ENCODE measurements around the gene ARL17B.
"Not testable (repeated sequence)": the region's sequence is repeated elsewhere in the genome, so short reads cannot be mapped to it uniquely, and the experiment has no call there.

ARL17B gene

GRCh38 chr17:46349060-46349459 is 12.5 kb downstream of the ARL17B start:
- not testable (repeated sequence) for H3K27me3 Mint-ChIP-seq (ENCODE audit: low read depth); H3K36me3 Mint-ChIP-seq (ENCODE audit: low read depth); H3K4me3 Mint-ChIP-seq; H3K4me1 Mint-ChIP-seq (ENCODE audit: low read depth); H3K27ac Mint-ChIP-seq; H3K9me3 Mint-ChIP-seq

GRCh38 chr17:46348345-46348744 is 13.2 kb downstream of the ARL17B start:
- H3K27me3 Mint-ChIP-seq (ENCODE audit: low read depth); H3K9me3 Mint-ChIP-seq; H3K4me3 Mint-ChIP-seq; H3K27ac Mint-ChIP-seq; H3K4me1 Mint-ChIP-seq (ENCODE audit: low read depth); H3K36me3 Mint-ChIP-seq (ENCODE audit: low read depth): not testable (repeated sequence)

- H3K36me3 Mint-ChIP-seq (ENCODE audit: low read depth); H3K4me3 Mint-ChIP-seq; H3K9me3 Mint-ChIP-seq: not testable (repeated sequence)
Measured at GRCh38 chr17:46342131-46342530, 19.4 kb downstream of the ARL17B start.

GRCh38 chr17:46341220-46341619 is 20.3 kb downstream of the ARL17B start:
- H3K27me3 Mint-ChIP-seq (ENCODE audit: low read depth); H3K36me3 Mint-ChIP-seq (ENCODE audit: low read depth); H3K27ac Mint-ChIP-seq; H3K4me3 Mint-ChIP-seq; H3K9me3 Mint-ChIP-seq; H3K4me1 Mint-ChIP-seq (ENCODE audit: low read depth): not testable (repeated sequence)

More at GRCh38 chr17:46342131-46342530, 19.4 kb downstream of the ARL17B start:
- not testable (repeated sequence) for H3K4me1 Mint-ChIP-seq (ENCODE audit: low read depth); H3K27ac Mint-ChIP-seq; H3K27me3 Mint-ChIP-seq (ENCODE audit: low read depth)

- H3K27ac Mint-ChIP-seq; H3K9me3 Mint-ChIP-seq; H3K36me3 Mint-ChIP-seq (ENCODE audit: low read depth); H3K4me3 Mint-ChIP-seq; H3K27me3 Mint-ChIP-seq (ENCODE audit: low read depth): not testable (repeated sequence)
- peaks cover 11% of the 10 kb centered on the region for H3K4me1 Mint-ChIP-seq (ENCODE audit: low read depth)
Measured at GRCh38 chr17:46294831-46295230, 66.7 kb downstream of the ARL17B start, which contains the start of gene LRRC37A. Gene LRRC37A (plus strand): TSS chr17:46295131. CDS start chr17:46295134, 3 bp downstream.

GRCh38 chr17:46291618-46292017 is 69.9 kb downstream of the ARL17B start:
- peak overlapping the region; percentile 46 for H3K27ac Mint-ChIP-seq
- not testable (repeated sequence) for H3K4me3 Mint-ChIP-seq; H3K9me3 Mint-ChIP-seq; H3K36me3 Mint-ChIP-seq (ENCODE audit: low read depth); H3K27me3 Mint-ChIP-seq (ENCODE audit: low read depth)
- H3K4me1 Mint-ChIP-seq (ENCODE audit: low read depth): peaks cover 17% of the 10 kb centered on the region

GRCh38 chr17:46290906-46291546 is 70.5 kb downstream of the ARL17B start:
- not testable (repeated sequence) for H3K4me3 Mint-ChIP-seq; H3K36me3 Mint-ChIP-seq (ENCODE audit: low read depth); H3K27me3 Mint-ChIP-seq (ENCODE audit: low read depth); H3K9me3 Mint-ChIP-seq
- H3K4me1 Mint-ChIP-seq (ENCODE audit: low read depth): peaks cover 17% of the 10 kb centered on the region
- H3K27ac Mint-ChIP-seq: peak overlapping the region; percentile 46

GRCh38 chr17:46287587-46287986 is 74.0 kb downstream of the ARL17B start:
- not testable (repeated sequence) for H3K27ac Mint-ChIP-seq; H3K9me3 Mint-ChIP-seq; H3K36me3 Mint-ChIP-seq (ENCODE audit: low read depth); H3K27me3 Mint-ChIP-seq (ENCODE audit: low read depth); H3K4me3 Mint-ChIP-seq
- peaks cover 20% of the 10 kb centered on the region for H3K4me1 Mint-ChIP-seq (ENCODE audit: low read depth)

GRCh38 chr17:46286764-46287221 is 74.8 kb downstream of the ARL17B start:
- H3K27ac Mint-ChIP-seq; H3K4me3 Mint-ChIP-seq; H3K36me3 Mint-ChIP-seq (ENCODE audit: low read depth); H3K27me3 Mint-ChIP-seq (ENCODE audit: low read depth); H3K9me3 Mint-ChIP-seq: not testable (repeated sequence)
- peaks cover 20% of the 10 kb centered on the region for H3K4me1 Mint-ChIP-seq (ENCODE audit: low read depth)

- not testable (repeated sequence) for H3K36me3 Mint-ChIP-seq (ENCODE audit: low read depth); H3K27me3 Mint-ChIP-seq (ENCODE audit: low read depth); H3K9me3 Mint-ChIP-seq; H3K27ac Mint-ChIP-seq; H3K4me3 Mint-ChIP-seq; H3K4me1 Mint-ChIP-seq (ENCODE audit: low read depth)
Measured at GRCh38 chr17:46285500-46285899, 76.1 kb downstream of the ARL17B start.

GRCh38 chr17:46284467-46284866 is 77.1 kb downstream of the ARL17B start:
- H3K4me3 Mint-ChIP-seq; H3K4me1 Mint-ChIP-seq (ENCODE audit: low read depth); H3K27me3 Mint-ChIP-seq (ENCODE audit: low read depth); H3K36me3 Mint-ChIP-seq (ENCODE audit: low read depth); H3K27ac Mint-ChIP-seq; H3K9me3 Mint-ChIP-seq: not testable (repeated sequence)

- not testable (repeated sequence) for H3K27me3 Mint-ChIP-seq (ENCODE audit: low read depth); H3K27ac Mint-ChIP-seq; H3K36me3 Mint-ChIP-seq (ENCODE audit: low read depth); H3K4me3 Mint-ChIP-seq; H3K9me3 Mint-ChIP-seq; H3K4me1 Mint-ChIP-seq (ENCODE audit: low read depth)
Measured at GRCh38 chr17:46282635-46283034, 78.9 kb downstream of the ARL17B start.

- H3K27me3 Mint-ChIP-seq (ENCODE audit: low read depth): peaks cover 12% of the 10 kb centered on the region
- not testable (repeated sequence) for H3K4me1 Mint-ChIP-seq (ENCODE audit: low read depth); H3K27ac Mint-ChIP-seq; H3K36me3 Mint-ChIP-seq (ENCODE audit: low read depth); H3K4me3 Mint-ChIP-seq; H3K9me3 Mint-ChIP-seq
Measured at GRCh38 chr17:46281336-46281735, 80.2 kb downstream of the ARL17B start.

- not testable (repeated sequence) for H3K36me3 Mint-ChIP-seq (ENCODE audit: low read depth); H3K4me3 Mint-ChIP-seq; H3K27ac Mint-ChIP-seq; H3K4me1 Mint-ChIP-seq (ENCODE audit: low read depth); H3K9me3 Mint-ChIP-seq
- H3K27me3 Mint-ChIP-seq (ENCODE audit: low read depth): peaks cover 49% of the 10 kb centered on the region
Measured at GRCh38 chr17:46276728-46277479, 84.7 kb downstream of the ARL17B start.

GRCh38 chr17:46274238-46274637 is 87.3 kb downstream of the ARL17B start:
- Mint-ChIP-seq H3K4me3 (no peak overlapping the region), H3K4me1 (ENCODE audit: low read depth) (no peaks in the 10 kb centered on the region), H3K27me3 (ENCODE audit: low read depth) (peaks cover 69% of the 10 kb centered on the region), H3K36me3 (ENCODE audit: low read depth) (no peaks in the 10 kb centered on the region), H3K27ac (no peak overlapping the region), H3K9me3 (no peaks in the 10 kb centered on the region)

Data from T-helper 1 cell treated with Interleukin-12 subunit alpha and Interleukin-12 subunit beta and Interleukin-4 antibody, amounts not matched to agents 30 μg/mL and 1 μg/mL, for 36 hours (primary cell).